T follicular helper cell (primary cell): ENCODE data around the gene IWS1.
A peak's percentile ranks its signal among the peaks of the same experiment; 100 is the strongest.
"Not testable (repeated sequence)": the region's sequence is repeated elsewhere in the genome, so short reads cannot be mapped to it uniquely, and the experiment has no call there.

Experiments used
- DNase-seq: peaks from one replicate; pipeline ENCODE4 v3.0.0-alpha.2; 2020; ENCODE audit warnings: low read depth
- total RNA-seq, 2 experiments: gene quantifications; one replicate each; lab custom pipeline; 2026; lab: John Stamatoyannopoulos, UW

IWS1 gene
- 108 to 148 reads per million in 2 experiments for total RNA-seq

DNA sequence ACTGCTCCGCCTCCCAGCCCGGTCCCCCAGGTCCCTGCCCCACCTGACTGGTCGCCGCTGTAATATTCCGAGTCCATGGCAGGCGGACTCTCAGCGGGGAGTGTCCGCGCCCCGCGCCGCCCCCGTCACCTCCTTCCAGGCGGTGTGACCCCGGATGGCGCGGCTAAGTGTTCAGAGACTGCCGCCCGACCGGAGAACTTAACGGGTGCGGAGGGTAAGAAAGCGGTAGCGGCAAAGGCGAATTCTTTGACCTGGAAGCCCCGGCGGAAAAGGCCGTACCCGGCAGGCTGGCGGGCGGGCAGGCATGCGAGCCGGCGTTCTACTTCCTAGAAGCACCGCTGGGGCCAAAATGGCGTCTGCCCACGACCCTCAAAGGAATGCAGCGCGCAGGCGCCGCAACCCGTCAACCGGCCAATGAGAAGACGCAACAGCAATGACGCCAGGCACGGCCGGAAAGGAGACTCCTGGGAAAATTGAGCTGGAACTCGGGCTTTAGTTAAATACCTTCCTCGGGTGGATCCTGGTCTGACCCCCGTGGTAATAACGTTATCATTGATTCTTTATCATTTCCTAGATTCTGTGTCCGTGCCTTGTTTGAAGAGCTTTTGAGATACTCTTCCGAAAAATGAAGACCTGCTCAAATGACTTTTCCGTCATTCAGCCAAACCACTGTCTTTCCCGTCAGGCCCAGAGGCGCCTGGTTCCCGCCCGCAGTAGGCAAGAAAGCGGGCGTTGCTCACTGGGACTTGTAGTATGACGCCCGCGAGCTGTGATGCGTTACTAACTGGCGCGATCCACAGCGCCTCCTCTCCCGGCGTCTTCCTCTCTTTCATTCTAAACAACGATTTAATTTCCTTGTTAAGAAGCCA is at the start of gene IWS1:
TSS of gene IWS1 (minus strand) at position 358 of the 869 bp plus-strand sequence. CDS start at position 77, 281 bp downstream.
- peak; percentile 89 for DNase-seq

DNA sequence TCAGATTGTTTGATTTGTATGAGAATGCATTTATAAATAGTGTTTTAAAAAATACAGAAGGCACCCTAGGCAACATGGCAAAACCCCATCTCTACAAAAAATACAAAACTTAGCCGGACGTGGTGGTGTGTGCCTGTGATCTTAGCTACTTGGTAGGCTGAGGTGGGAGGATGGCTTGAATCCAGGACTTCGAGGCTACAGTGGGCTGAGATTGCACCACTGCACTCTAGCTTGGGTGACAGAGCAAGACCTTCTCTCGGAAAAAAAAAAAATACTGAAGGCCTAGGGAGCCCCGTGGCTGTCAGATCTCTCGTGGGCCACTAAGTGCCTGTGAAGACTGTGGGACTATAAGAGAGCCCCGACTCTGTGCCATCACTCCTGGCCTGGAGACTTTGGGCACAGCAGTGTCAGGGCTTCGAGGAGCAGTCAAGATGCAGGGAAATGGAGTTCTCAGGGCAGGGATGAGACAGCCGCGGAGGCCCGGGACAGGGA is 49.7 kb upstream of the IWS1 start:
- no peak for DNase-seq

DNA sequence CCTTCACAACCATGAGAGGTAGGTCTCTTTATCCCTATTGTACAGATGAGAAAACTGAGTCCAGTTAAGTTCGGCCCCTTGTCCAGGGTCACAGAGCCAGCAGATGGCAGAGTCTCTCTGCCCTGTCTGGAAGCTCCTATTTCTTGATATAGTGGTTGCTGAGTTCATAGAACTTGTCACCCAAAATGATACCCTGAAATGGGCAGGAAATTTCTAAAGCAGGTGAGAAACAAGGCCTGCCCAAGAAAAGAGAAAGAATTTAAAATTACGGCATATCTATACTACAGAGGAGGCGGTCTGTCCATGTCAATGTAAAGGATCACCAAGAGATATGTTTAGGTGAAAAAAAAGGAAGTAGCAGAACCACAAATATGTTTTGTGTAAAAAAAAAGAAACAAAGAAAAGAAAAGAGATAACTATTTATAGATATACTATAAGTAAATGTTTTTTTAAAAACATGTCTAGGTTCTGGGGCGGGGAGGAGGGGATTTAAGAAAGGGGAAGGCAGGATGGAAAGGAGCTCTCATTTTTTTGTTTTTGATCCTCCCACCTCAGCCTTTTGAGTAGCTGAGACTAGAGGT is 49.0 kb upstream of the IWS1 start:
- DNase-seq, result no peak

DNA sequence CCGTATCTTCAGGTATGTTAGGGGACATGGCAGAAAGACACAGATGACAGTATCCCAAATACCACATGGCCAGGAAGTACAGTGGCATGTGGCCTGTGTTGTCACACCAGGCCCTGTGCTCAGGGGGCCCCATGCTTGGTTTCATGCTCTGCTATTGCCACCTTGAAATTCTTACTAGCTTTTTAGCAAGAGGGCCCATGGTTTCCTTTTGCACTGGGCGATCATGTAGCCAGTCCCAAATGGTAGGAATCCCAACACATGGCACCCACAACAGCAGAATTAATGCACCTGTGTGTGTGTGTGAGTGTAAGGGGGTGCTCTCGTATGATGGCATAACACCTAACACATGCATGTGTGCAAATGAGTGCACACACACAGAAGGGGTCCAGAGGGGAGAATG is 48.4 kb upstream of the IWS1 start:
- no peak for DNase-seq

DNA sequence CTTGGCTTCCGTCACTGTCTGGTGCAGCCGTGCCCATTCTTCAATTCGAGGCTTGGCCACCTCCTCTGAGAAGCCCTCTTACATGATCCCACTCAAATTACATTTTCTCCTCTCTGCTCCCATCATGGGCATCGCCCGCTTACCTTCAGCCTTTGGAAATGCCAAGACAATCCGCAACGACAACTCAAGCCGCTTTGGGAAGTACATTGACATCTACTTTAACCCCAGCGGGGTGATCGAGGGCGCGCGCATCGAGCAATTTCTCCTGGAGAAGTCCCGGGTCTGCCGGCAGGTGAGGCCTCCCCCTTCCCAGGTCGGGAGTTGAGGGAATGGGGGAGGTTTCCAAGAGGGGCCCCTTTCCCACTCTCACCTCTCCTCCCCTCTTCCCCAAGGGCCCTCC is 47.5 kb upstream of the IWS1 start:
- no peak for DNase-seq

DNA sequence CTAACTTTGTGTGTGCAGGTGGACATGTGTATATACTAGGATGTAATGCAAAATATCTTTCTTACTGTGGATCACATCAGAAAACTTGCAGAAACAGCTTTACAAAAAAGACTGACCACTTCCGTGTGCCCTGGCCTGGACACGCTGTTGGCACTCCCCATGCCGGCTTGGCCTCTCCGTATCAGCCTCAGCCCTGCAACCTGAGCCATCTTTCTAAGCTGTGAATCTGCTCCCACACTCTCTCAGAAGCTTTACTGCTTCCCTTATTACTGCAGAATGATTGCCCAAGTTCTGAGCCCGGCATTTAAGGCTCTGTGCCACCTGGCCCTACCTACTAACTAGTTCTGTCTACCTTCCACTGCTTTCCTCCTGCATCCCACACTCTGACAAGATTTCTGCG is 47.0 kb upstream of the IWS1 start:
- no peak for DNase-seq

DNA sequence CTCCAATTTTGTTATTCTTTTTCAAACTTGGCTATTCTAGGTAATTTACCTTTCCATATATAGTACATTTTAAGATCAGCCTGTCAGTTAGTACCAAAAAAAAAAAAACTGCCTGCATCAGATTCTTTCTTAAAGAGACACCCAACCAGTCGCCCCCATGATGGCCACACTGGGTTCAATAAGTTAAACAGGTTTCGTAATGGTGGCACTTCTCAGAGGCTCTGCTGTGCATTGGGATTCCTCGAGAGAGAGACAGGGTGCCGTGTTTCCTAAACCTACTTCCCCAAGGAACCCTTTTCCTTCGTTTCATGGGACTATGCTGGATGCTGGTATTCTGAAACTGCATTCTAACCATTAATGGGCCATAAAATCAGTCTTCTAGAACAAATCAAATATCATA is 46.6 kb upstream of the IWS1 start:
- no peak for DNase-seq

DNA sequence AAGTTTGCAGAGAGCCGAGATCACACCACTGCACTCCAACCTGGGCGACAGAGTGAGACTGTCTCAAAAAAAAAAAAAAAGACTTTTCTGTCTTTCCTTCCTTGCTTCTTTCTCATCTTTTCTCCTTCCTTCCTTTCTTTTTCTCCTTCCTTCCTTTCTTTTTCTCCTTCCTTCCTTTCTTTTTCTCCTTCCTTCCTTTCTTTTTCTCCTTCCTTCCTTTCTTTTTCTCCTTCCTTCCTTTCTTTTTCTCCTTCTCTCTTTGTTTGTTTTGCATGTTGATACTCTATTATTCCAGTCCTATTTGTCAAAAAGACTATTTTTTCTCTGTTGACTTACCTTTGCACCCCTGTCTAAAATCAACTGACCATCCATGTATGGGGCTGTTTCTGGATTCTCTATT is 46.1 kb upstream of the IWS1 start:
- not testable (repeated sequence) for DNase-seq

DNA sequence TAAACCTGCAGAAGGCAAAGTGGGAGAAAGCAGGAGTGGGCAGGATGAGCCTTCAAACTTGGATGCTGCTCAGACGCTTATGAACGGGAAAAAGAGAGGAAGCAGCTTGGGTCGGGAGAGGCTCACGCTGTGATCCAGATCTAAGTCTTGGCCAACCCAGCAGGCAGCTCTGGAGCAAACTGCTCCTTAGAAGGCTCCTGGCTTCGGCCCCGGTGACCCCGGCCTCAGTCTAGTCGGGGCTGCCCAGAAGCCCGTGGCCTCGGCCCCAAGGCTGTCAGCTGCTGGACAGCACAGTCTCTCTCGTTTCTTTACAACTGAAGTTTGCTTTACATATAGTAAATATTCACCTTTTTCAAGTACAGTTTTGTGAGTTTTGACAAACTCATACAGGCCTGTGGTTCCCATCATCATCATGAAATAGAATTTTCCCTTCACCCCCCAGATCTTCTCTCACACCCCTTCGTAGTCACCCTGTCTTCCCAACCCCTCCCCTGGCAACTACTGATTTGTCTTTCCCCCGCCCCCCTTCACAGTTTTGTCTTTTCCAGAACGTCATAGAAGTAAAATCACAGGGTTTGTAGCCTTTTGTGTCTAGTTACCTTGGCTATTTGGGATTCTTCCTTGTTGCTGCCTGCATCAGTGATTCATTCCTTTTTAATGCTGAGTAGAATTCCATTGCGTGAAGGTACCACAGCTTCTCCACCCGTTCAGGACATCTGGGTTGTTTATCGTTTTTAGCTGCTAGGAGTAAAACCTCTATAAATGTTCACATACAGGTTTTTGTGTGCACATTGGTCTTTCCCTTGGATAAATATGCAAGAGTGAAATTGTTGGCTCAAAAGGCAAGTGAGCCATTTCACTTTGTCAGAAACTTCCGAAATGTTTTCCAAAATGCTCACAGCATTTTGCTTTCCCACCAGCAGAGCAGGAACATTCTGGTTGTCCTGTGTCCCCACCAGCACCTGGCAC is 44.3 kb upstream of the IWS1 start:
- DNase-seq, result no peak

DNA sequence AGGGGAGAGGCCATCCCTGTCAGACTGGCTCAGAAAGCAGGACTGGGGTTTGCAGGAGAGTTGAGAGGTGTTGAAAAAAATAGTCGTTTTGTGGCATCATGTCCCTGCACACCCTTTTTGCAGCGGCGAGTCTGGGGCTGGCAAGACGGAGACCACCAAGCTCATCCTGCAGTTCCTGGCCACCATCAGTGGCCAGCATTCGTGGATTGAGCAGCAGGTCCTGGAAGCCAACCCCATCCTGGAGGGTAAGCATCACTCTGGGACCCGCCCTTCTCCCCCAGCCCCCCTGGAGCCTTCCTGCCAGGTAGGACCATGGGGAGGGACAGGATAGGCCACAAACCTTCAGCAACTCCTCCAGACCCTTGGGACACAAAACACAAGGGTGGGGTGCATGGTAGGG is 43.4 kb upstream of the IWS1 start:
- no peak for DNase-seq

DNA sequence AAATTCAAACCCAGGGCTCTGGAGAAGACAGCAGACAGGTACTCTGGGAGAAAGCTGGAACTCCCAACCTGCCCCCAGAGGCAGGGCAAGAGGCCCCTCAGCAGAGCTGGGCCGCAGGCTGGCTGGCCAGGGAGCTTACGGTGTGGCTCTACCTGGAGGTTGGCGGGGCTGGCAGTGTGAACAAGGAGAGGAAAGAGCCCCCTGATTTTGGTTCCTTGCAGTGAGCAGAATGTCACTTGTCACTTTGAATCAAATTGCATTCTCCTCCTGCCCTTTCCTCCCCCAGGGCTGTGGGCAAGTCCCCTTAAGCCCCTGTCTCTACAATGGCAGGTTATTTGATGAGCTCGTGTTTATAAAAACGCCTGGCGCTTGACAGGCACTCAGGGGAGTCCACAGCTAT is 41.8 kb upstream of the IWS1 start:
- no peak for DNase-seq

DNA sequence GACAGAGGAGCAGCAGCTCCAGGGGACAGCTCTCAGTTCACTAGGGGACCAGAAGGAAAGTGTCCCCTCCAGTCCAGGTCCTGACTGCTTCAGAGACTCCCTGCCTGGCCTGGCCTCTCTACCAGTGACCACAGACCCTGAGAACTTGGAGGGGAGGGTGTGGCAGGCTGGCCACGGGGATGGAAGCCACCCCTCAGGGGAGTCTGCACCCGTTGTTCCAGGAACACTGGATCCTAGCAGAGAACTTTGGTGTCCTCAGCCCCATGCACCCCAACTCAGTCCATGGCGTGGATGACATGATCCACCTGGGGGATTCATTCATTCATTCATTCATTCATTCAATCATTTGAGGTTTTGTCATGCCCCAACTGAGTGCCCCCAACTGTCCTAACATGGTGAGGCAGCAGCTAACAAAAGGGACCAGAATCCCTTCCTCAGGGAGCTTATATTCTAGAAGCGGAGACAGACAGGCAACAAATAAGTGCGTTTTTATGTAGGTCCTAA is 41.1 kb upstream of the IWS1 start:
- DNase-seq, result no peak

DNA sequence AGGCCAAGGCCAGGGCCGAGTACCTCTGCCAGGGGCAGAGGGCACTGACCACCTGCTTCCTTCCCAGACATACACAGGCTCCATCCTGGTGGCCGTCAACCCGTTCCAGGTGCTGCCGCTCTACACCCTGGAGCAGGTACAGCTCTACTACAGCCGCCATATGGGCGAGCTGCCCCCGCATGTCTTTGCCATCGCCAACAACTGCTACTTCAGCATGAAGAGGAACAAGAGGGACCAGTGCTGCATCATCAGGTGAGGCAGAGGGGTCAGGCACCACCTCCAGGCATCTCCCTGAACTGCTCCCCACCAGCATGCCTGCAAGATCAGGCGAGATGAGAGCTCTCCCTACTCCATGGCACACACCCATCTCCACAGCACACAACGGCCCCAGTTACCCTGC is 40.3 kb upstream of the IWS1 start:
- DNase-seq, result no peak

DNA sequence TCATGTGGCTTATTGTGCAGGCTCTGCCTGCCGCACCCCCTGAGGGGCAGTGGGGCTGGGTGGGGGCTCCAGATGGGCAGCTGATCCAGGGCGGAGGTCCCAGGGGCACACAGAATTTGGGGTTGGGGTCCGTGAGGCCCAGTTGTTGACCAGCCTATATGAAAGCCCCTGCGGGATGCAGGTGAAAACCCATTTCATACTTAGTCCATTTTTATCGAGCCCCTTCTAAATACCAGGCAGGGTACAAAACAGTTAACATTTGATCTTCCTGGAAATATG is 39.8 kb upstream of the IWS1 start:
- DNase-seq, result no peak

DNA sequence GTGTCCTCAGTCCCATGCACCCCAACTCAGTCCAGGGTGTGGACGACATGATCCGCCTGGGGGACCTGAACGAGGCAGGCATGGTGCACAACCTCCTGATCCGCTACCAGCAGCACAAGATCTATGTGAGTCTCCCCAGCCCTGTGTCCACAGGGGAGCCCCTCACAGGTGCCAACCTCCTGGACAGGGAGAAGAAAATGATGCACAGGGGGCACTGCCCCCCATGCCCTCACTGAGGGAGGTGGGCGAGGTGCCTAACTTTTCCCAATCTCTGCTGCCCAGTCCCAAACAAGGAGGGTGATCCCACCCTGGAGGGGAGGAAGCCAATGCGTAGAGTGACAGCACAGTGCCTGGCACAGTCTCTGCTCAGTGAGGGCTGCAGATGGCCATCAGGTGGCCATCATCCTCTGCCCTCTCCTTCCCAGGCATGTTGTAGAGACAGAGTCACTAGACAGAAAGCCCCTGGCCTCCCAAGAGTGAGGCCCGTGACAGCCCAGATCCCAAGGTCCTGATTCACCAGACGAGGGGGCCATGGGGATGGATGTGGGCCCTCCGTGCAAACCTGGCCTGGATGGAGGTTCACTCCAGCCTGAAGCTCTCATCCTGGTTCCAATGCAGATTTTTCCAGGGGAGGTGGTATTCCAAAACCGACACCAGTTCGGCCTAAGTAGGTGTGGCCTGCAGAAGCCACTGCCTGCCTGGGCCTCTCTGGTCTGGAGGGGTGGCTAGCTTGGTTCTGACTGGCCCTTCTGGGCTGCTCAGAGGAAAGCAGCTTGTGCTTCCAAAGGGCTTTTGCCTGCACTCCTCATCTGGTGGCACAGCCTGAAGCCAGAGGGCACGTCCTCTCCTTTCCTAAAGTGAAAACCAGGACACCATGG is 39.2 kb upstream of the IWS1 start:
- no peak for DNase-seq

DNA sequence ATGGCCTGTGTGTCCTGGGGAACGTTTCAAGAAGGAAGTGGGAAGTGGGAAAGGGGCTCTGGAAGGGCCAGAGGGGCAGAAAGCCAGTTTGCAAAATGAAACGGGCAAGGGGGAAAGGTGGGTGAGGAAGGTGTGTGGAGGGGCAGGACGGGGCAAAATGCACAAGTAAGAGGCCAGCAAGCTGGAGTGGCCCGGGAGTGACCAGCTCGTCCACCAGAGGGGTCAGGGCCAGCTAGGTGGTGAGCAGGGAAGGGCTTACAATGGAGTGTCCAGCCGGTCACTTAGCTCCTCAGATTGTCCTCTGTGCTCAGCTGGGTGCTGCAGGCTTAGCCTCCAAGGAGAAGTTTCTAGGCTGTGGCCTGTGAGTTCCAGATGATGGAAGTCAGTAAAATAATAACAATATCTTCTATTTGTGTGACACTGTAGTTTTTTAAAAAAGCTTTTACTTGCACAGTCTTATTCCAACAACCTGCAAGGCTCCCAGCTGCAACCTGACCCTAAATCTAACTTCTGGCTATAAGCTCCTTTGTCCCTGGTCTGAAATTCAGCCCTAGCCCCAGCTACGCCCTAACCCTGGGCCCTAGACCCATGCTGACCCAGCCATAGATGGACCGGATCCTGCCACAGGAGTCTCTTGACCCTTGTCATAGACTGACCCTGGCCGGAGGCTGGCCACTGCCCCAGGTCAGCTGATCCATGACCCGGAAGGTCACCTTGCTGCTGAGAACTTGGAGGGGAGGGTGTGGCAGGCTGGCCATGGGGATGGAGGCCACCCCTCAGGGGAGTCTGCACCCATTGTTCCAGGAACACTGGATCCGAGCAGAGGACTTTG is 38.4 kb upstream of the IWS1 start:
- no peak for DNase-seq

DNA sequence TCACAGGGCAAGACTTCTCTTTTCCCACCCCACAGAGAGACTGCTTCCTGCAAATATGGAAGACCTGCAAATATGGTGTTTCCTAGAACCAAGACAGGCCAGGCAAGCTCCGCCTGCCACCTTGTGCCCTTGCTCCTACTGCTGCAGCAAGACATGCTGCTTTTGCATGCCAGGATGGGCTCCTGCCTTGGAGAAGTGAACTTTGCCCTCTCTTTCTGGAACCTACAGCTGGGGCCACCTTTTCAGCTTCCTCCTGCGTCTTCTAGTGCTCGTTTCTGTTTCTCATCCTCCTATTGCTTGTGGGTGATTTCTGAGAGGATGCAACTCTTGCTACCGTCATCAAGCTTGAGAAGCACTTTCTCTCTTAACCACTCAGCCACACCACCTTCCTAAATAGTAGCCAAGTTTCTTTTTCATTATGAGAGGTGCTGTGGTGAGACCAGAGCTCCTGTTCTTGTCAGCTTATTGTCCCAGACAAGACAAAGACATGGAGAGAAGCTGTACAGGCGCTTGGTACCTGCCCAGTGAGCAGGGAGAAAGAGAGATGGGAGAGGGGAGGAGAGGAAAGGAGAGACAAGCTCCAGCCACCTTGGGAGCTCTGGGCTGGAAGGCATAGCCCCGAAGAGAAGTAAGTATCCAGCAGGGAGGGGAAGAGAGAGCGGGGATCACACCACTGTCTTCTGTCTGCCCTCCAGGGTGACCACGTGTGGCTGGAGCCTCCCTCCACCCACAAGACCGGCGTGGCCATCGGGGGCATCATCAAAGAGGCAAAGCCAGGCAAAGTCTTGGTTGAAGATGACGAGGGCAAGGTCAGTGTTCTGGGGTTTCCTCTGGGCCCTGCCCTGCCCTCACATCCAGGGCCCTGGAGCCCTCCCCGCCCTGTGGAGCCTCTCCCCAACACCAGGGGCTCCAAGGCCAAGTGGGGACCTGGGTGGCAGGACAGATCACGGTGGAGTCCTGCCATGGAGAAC is 37.5 kb upstream of the IWS1 start:
- no peak for DNase-seq

DNA sequence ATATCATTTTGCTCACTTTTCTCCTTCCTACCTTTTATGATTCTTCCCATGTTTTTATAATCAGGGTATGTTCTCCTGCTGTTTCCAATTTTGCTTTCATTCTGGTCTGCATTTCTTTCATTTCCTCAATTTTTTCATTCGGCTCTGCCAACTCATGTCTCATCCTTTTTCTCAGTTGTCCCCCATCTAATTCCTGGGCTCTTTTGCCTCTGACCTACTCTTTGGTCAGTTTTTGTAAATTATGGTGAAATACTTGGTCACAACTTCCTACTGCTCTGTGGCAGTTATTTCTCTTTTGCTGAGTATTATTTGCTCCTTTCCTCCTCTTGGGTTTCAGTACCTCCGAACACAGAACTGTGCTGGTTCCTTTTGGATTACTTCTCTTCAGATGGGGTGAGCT is 36.6 kb upstream of the IWS1 start:
- DNase-seq, result no peak

DNA sequence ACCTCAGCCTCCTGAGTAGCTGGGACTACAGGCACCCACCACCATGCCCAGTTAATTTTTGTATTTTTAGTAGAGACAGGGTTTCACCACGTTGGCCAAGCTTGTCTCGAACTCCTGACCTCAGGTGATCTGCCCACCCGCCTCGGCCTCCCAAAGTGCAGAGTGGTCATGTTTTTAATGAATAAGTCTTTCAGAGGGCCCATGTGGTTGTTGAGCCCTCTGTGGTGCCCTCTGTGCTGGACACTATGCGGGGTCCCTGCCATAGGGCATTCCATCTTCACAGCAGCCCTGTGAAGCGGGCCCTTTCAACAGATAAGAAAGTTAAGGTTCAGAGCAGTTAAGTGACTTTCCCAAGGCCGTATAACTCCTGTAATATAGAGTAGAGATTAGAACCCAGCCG is 35.1 kb upstream of the IWS1 start:
- DNase-seq, result no peak
